GM12878 (cell line): ENCODE results near the gene SSR1. TPM values are rescaled to one million over a fixed set of nuclear protein-coding genes. Genes with fewer than 3 reads are reported as not detected.

Experiments
- ATAC-seq: fragments of 200-7000 bp; cut with Tn5 transposase; 3 replicates; pipeline ENCODE4 v1.9.1; 2020; ENCODE audit warnings: mild to moderate bottlenecking, moderate library complexity
- BruUV-seq: library from RNA; stranded (reverse); fragments of 400-500 nt; replicated peaks from 2 replicates; lab custom pipeline; 2021; lab: Mats Ljungman, UMichigan
- CTCF ChIA-PET: fragments of 300-600 bp; sonication (Branson Sonifier 250); formaldehyde crosslinking; extraction: SDS; loops from one replicate; lab custom pipeline; 2021; ENCODE audit warnings: inconsistent platforms; lab: Yijun Ruan, JAX
- POLR2A ChIA-PET: fragments of 350-600 bp; formaldehyde crosslinking; extraction: SDS; loops from one replicate; lab custom pipeline; 2021; ENCODE audit warnings: inconsistent platforms; lab: Charles Lee
- RAD21 ChIA-PET: fragments of 300-600 bp; sonication (Branson Sonifier 250); formaldehyde crosslinking; loops from one replicate; lab custom pipeline; 2023; ENCODE audit warnings: antibody characterized with exemption; ENCODE audit not compliant: unreplicated experiment; lab: Charles Lee
- SMC1A ChIA-PET: fragments of 300-600 bp; sonication (Branson Sonifier 250); formaldehyde crosslinking; loops from one replicate; lab custom pipeline; 2023; ENCODE audit not compliant: unreplicated experiment, uncharacterized antibody; lab: Charles Lee
- DNase-seq: peaks from one replicate; pipeline ENCODE4 v3.0.0-alpha.2; 2011; ENCODE audit warnings: low read depth, low spot score
- FAIRE-seq: peaks from 3 replicates; lab custom pipeline; 2011; peaks lifted over from hg19 to GRCh38; lab: Jason Lieb, UNC
- H2AFZ ChIP-seq: 2 replicates; pipeline ENCODE4 v1.6.0; 2011; ENCODE audit warnings: low read depth, low read length, control low read depth; ENCODE audit not compliant: control insufficient read depth
- H3K27ac ChIP-seq: 2 replicates; pipeline ENCODE4 v1.5.1; 2011; ENCODE audit warnings: control low read depth; ENCODE audit not compliant: control insufficient read depth, insufficient read depth
- H3K27me3 ChIP-seq, 2 experiments: replicated peaks in 1 of 2; 2 replicates each; pipeline versions ENCODE4 v1.6.0 to v1.6.1; 2011; ENCODE audit warnings: low read length in 1 of 2; ENCODE audit not compliant: control insufficient read depth in 2 of 2, insufficient read depth in 2 of 2
- H3K36me3 ChIP-seq, 2 experiments: 2 replicates each; pipeline ENCODE4 v1.5.1; 2011; ENCODE audit warnings: low read length in 1 of 2; ENCODE audit not compliant: control insufficient read depth in 2 of 2, insufficient read depth in 2 of 2
- H3K4me1 ChIP-seq: 2 replicates; pipeline ENCODE4 v1.6.1; 2011; ENCODE audit warnings: mild to moderate bottlenecking, low read length, moderate library complexity, mixed read lengths; ENCODE audit not compliant: control insufficient read depth, insufficient read depth
- H3K4me2 ChIP-seq: 2 replicates; pipeline ENCODE4 v1.6.0; 2011; ENCODE audit warnings: control low read depth; ENCODE audit not compliant: control insufficient read depth, insufficient read depth
- H3K4me3 ChIP-seq: fragments of 200-600 bp; sonication (generic); 2 replicates; pipeline ENCODE4 v1.5.1; 2016
- H3K79me2 ChIP-seq: 2 replicates; pipeline ENCODE4 v1.6.0; 2011; ENCODE audit warnings: low read length; ENCODE audit not compliant: control insufficient read depth, insufficient read depth
- H3K9ac ChIP-seq: 2 replicates; pipeline ENCODE4 v1.8.0; 2011; ENCODE audit warnings: low read length, control low read depth, mixed read lengths; ENCODE audit not compliant: control insufficient read depth, insufficient read depth
- H3K9me3 ChIP-seq: replicated peaks from 3 replicates; pipeline ENCODE4 v1.5.1; 2011; ENCODE audit warnings: mild to moderate bottlenecking, low read length; ENCODE audit not compliant: control insufficient read depth, insufficient read depth
- H4K20me1 ChIP-seq: 2 replicates; pipeline ENCODE4 v1.6.0; 2011; ENCODE audit not compliant: control insufficient read depth, insufficient read depth
- BACH1 ChIP-seq: fragments of 450-650 bp; IDR thresholded peaks from 2 replicates; pipeline ENCODE4 v1.6.1; 2017; ENCODE audit warnings: mild to moderate bottlenecking, borderline replicate concordance
- BMI1 ChIP-seq: fragments of 450-650 bp; IDR thresholded peaks from 2 replicates; pipeline ENCODE4 v1.6.1; 2016; ENCODE audit warnings: mild to moderate bottlenecking, moderate library complexity, borderline replicate concordance
- CBX3 ChIP-seq: fragments of 200-600 bp; sonication (generic); IDR thresholded peaks from 2 replicates; pipeline ENCODE4 v1.6.1; 2016; ENCODE audit warnings: low read depth, borderline replicate concordance
- CBX5 ChIP-seq: sonication (generic); IDR thresholded peaks from 2 replicates; pipeline ENCODE4 v1.6.1; 2016; ENCODE audit warnings: low read depth, moderate library complexity, mild to moderate bottlenecking, inconsistent platforms
- CEBPB ChIP-seq, 2 experiments: fragments of 150-350 bp in 1 of 2; IDR thresholded peaks; 2 replicates each; pipeline ENCODE4 v1.6.1; 2012 to 2014; ENCODE audit warnings: low read depth in 2 of 2, low read length in 2 of 2, borderline replicate concordance in 1 of 2, inconsistent platforms in 1 of 2
- CHD1 ChIP-seq: IDR thresholded peaks from 2 replicates; pipeline ENCODE4 v1.6.1; 2012; ENCODE audit warnings: low read depth, low read length, improper control_type of control experiment
- CHD4 ChIP-seq: fragments of 200-600 bp; sonication (generic); IDR thresholded peaks from 2 replicates; pipeline ENCODE4 v1.6.1; 2016; ENCODE audit warnings: mild to moderate bottlenecking
- EGR1 ChIP-seq, 2 experiments: IDR thresholded peaks; 1 replicate in 1 of 2; 2 replicates in 1 of 2; pipeline ENCODE4 v1.6.1; 2011 to 2012; ENCODE audit warnings: low read depth in 2 of 2, low read length in 2 of 2, borderline replicate concordance in 1 of 2, mild to moderate bottlenecking in 1 of 2, moderate library complexity in 1 of 2
- HDAC6 ChIP-seq: fragments of 200-600 bp; sonication (generic); IDR thresholded peaks from one replicate; pipeline ENCODE4 v1.8.0; 2017; ENCODE audit warnings: antibody characterized with exemption; ENCODE audit not compliant: unreplicated experiment
- KDM1A ChIP-seq: fragments of 200-600 bp; sonication (generic); IDR thresholded peaks from 2 replicates; pipeline ENCODE4 v1.6.1; 2016; ENCODE audit warnings: borderline replicate concordance
- MTA3 ChIP-seq: IDR thresholded peaks from 2 replicates; pipeline ENCODE4 v1.6.1; 2012; ENCODE audit warnings: low read length, inconsistent platforms, borderline replicate concordance
- POU2F2 ChIP-seq: IDR thresholded peaks from 3 replicates; pipeline ENCODE4 v1.6.1; 2011; ENCODE audit warnings: low read depth, mild to moderate bottlenecking, low read length, borderline replicate concordance
- SMAD5 ChIP-seq: IDR thresholded peaks from 2 replicates; pipeline ENCODE4 v1.6.1; 2016; ENCODE audit warnings: antibody characterized with exemption, low read depth
- TCF3 ChIP-seq: IDR thresholded peaks from 2 replicates; pipeline ENCODE4 v1.6.1; 2012; ENCODE audit warnings: low read depth, mild to moderate bottlenecking, low read length, borderline replicate concordance; ENCODE audit not compliant: insufficient read depth
- ZSCAN29 ChIP-seq: fragments of 450-650 bp; IDR thresholded peaks from 2 replicates; pipeline ENCODE4 v1.6.1; 2017; ENCODE audit warnings: mild to moderate bottlenecking, moderate library complexity
- WGBS: methylation state at CpG from one replicate; pipeline ENCODE4 v1.1.6; 2016; ENCODE audit warnings: low lambda C conversion rate; ENCODE audit not compliant: insufficient replicate concordance, insufficient coverage; ENCODE audit errors: missing lambda C conversion rate; 5-methylcytosine and 5-hydroxymethylcytosine counted together
- in situ Hi-C: fragments of 300-500 bp; cut with MboI; formaldehyde crosslinking; loops from 9 replicates; pipeline ENCODE4 v1.14.3; 2018; ENCODE audit warnings: mixed read lengths
- intact Hi-C: fragments of 100-400 bp; cut with micrococcal nuclease; formaldehyde crosslinking; loops from one replicate; pipeline ENCODE4 v1.14.2; 2022; ENCODE audit not compliant: unreplicated experiment
- polyA plus RNA-seq, 11 experiments: library from polyadenylated mRNA; depleted of rRNA in 4 of 11; unstranded in 6 of 11; stranded (reverse) in 5 of 11; fragments of >200 nt; fragmentation: Nextera tagmentation in 4 of 11; fragmentation: Illumina TruSeq in 1 of 11; extraction: Ambion mirVana in 4 of 11; extraction: Trizol in 1 of 11; gene quantifications; 1 replicate in 1 of 11; 2 replicates in 10 of 11; pipeline versions ENCODE4 v1.2.1 to v1.2.3, GENCODE V29; 2011 to 2016; ENCODE audit warnings: inconsistent platforms in 2 of 11, missing spikeins in 2 of 11, low read depth in 1 of 11
- total RNA-seq, 4 experiments: library from RNA; depleted of rRNA in 3 of 4; stranded (reverse); fragments of >200 nt in 3 of 4; fragmentation: Illumina TruSeq in 1 of 4; extraction: Trizol in 1 of 4; gene quantifications; 2 replicates each; pipeline versions ENCODE4 v1.2.1 to v1.2.3, GENCODE V29; 2013 to 2021
- TF ChIP-seq, protein P1 (sequence below), 3 experiments: IDR thresholded peaks in 2 of 3; conservative IDR thresholded peaks in 1 of 3; 2 replicates each; pipeline ENCODE4 v1.5.1; 2011; ENCODE audit warnings: low read depth in 3 of 3, low read length in 3 of 3, mild to moderate bottlenecking in 3 of 3, control low read depth in 2 of 3, moderate library complexity in 2 of 3, inconsistent platforms in 1 of 3, mixed read lengths in 1 of 3; ENCODE audit not compliant: control insufficient read depth in 2 of 3, insufficient read depth in 1 of 3; ENCODE audit errors: extremely low read depth in 1 of 3

Gene SSR1
- total and polyA plus RNA-seq, 10 of the 15 experiments (the other 5 are each of a cell fraction or from before 2014, with no cell fraction given) = 42.0 to 209 (median 128) TPM

- intact Hi-C loops = no loop called here
- ChIA-PET RAD21 (interaction anchor here (1.2 to 2.4 kb wide), 2 partner anchors 30 to 82 kb away, joined by 4 to 14 read pairs; partner anchors contain the start of genes CAGE1 and RIOK1), POLR2A (interaction anchor here (1.3 to 2.3 kb wide), 2 partner anchors 22 to 24 kb away, joined by 3 to 6 read pairs; no protein-coding TSS in a partner anchor), SMC1A (interaction anchor here (1.0 to 3.1 kb wide), 4 partner anchors 8 to 31 kb away, joined by 3 to 9 read pairs (median 3); no protein-coding TSS in a partner anchor), CTCF (interaction anchor here (1.6 kb wide), 1 partner anchor 30 kb away, joined by 9 read pairs; no protein-coding TSS in a partner anchor)
- Histone ChIP-seq H3K79me2 (peaks cover 79% of the 10 kb centered on the region), H3K4me1 (peaks cover 10% of the 10 kb centered on the region), H3K9me3 (peaks cover 6% of the 10 kb centered on the region; the same call in 2 of the 3 replicates), H3K9ac (no peak overlapping the region), H4K20me1 (no peaks in the 10 kb centered on the region), H3K4me3 (peak overlapping the region; percentile 17; the same call in 1 of the 2 replicates), H3K27me3 (no peaks in the 10 kb centered on the region), H2AFZ (no peak overlapping the region), H3K36me3 (peaks cover 0 to 47% of the 10 kb centered on the region in 2 experiments), H3K27ac (peak overlapping the region; percentile 41; the same call in 1 of the 2 replicates), H3K4me2 (peak overlapping the region; percentile 67)
- ATAC-seq (peak; percentile 7; the same call in 1 of the 3 replicates), FAIRE-seq (no peak), DNase-seq (no peak)
- WGBS = 97% methylated on average over 5 of the region's 5 CpGs
- in situ Hi-C loops = no loop called here
- no peak for TF ChIP-seq CBX5
- no peak for TF ChIP-seq SMAD5
- no peak for TF ChIP-seq CHD1
- TF ChIP-seq CEBPB (IDR thresholded peaks at IDR 0.05; ENCODE audit: borderline replicate concordance in 1 of 2, low read depth in 2 of 2, low read length in 2 of 2) = no peak
- TF ChIP-seq MTA3 = no peak
- TF ChIP-seq CBX3 = no peak
- no peak for TF ChIP-seq BACH1
- TF ChIP-seq HDAC6 = no peak
- TF ChIP-seq CHD4 = no peak
- no peak for TF ChIP-seq EGR1 (IDR thresholded peaks at IDR 0.05; ENCODE audit: borderline replicate concordance in 1 of 2, low read depth in 2 of 2, low read length in 2 of 2)
- TF ChIP-seq POU2F2 = no peak
- no peak for TF ChIP-seq KDM1A
- TF ChIP-seq TCF3 = no peak
- TF ChIP-seq, protein P1, sequence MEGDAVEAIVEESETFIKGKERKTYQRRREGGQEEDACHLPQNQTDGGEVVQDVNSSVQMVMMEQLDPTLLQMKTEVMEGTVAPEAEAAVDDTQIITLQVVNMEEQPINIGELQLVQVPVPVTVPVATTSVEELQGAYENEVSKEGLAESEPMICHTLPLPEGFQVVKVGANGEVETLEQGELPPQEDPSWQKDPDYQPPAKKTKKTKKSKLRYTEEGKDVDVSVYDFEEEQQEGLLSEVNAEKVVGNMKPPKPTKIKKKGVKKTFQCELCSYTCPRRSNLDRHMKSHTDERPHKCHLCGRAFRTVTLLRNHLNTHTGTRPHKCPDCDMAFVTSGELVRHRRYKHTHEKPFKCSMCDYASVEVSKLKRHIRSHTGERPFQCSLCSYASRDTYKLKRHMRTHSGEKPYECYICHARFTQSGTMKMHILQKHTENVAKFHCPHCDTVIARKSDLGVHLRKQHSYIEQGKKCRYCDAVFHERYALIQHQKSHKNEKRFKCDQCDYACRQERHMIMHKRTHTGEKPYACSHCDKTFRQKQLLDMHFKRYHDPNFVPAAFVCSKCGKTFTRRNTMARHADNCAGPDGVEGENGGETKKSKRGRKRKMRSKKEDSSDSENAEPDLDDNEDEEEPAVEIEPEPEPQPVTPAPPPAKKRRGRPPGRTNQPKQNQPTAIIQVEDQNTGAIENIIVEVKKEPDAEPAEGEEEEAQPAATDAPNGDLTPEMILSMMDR (IDR thresholded peaks at IDR 0.05 in 2 of 3, conservative IDR thresholded peaks at IDR 0.05 in 1 of 3; ENCODE audit: control insufficient read depth in 2 of 3, extremely low read depth in 1 of 3, insufficient read depth in 1 of 3, low read depth in 3 of 3, low read length in 3 of 3) = no peak
- TF ChIP-seq ZSCAN29 = no peak
- no peak for TF ChIP-seq BMI1
- BruUV-seq = no TSS peak
Measured at GRCh38 chr6:7307533-7307932, 5.5 kb downstream of the SSR1 start.
